GM18508 (cell line): ENCODE measurements around the gene TKTL2.
"Not testable (repeated sequence)": the region's sequence is repeated elsewhere in the genome, so short reads cannot be mapped to it uniquely, and the experiment has no call there.

Experiments used
- ATAC-seq: cut with Tn5 transposase; IDR thresholded peaks from one replicate; pipeline ENCODE4 v1.9.1; 2021; ENCODE audit warnings: moderate number of reproducible peaks; ENCODE audit not compliant: insufficient read depth, unreplicated experiment

TKTL2 gene

GRCh38 chr4:163447481-163447880, 26.1 kb downstream of the TKTL2 start:
- no peak for ATAC-seq

- ATAC-seq, result not testable (repeated sequence)
Measured at GRCh38 chr4:163447023-163447422, 26.5 kb downstream of the TKTL2 start.

GRCh38 chr4:163440040-163440439, 33.5 kb downstream of the TKTL2 start:
- no peak for ATAC-seq
